ENCODE results near the gene TMEM168.
A peak's percentile ranks its signal among the peaks of the same experiment; 100 is the strongest.

Gene TMEM168

GRCh38 chr7:112763996-112764395 is 26.2 kb downstream of the TMEM168 start:
- H3K9me3 ChIP-seq (ENCODE audit: control extremely low read depth in 1 of 5, control insufficient read depth in 4 of 5, insufficient read depth in 2 of 5, low read depth in 1 of 5, low read length in 4 of 5) = no peaks in the 10 kb centered on the region
- no peak overlapping the region for H3K4me3 ChIP-seq (ENCODE audit: control insufficient read depth in 1 of 7, extremely low read depth in 1 of 7, insufficient read depth in 4 of 7, low read depth in 2 of 7, low read length in 6 of 7)
- H3K36me3 ChIP-seq (ENCODE audit: control insufficient read depth in 4 of 4, insufficient read depth in 4 of 4, low read length in 3 of 4) = peaks cover 0 to 7% (median 2%) of the 10 kb centered on the region in 4 experiments
- no peak overlapping the region for H3K27ac ChIP-seq (ENCODE audit: insufficient read depth in 1 of 2, low read depth in 1 of 2, low read length in 2 of 2, poor library complexity in 1 of 2, severe bottlenecking in 2 of 2)
- no peaks in the 10 kb centered on the region for H3K27me3 ChIP-seq (replicated peaks in 2 of 5; ENCODE audit: control insufficient read depth in 4 of 5, insufficient read depth in 5 of 5, low read length in 4 of 5)
- H3K4me1 ChIP-seq (ENCODE audit: control extremely low read depth in 1 of 4, control insufficient read depth in 4 of 4, insufficient read depth in 4 of 4, low read length in 3 of 4) = no peaks in the 10 kb centered on the region
- peak in 1 of 3 donors; percentile 4 for DNase-seq
- POLR2A ChIA-PET = no interaction called here
- CTCF ChIA-PET = no interaction called here

GRCh38 chr7:112763298-112763697 is 26.9 kb downstream of the TMEM168 start:
- Histone ChIP-seq H3K4me3 (ENCODE audit: control insufficient read depth in 1 of 7, extremely low read depth in 1 of 7, insufficient read depth in 4 of 7, low read depth in 2 of 7, low read length in 6 of 7) (no peak overlapping the region), H3K4me1 (ENCODE audit: control extremely low read depth in 1 of 4, control insufficient read depth in 4 of 4, insufficient read depth in 4 of 4, low read length in 3 of 4) (no peaks in the 10 kb centered on the region), H3K27ac (ENCODE audit: insufficient read depth in 1 of 2, low read depth in 1 of 2, low read length in 2 of 2, poor library complexity in 1 of 2, severe bottlenecking in 2 of 2) (no peak overlapping the region), H3K36me3 (ENCODE audit: control insufficient read depth in 4 of 4, insufficient read depth in 4 of 4, low read length in 3 of 4) (peaks cover 0 to 7% (median 2%) of the 10 kb centered on the region in 4 experiments), H3K9me3 (ENCODE audit: control extremely low read depth in 1 of 5, control insufficient read depth in 4 of 5, insufficient read depth in 2 of 5, low read depth in 1 of 5, low read length in 4 of 5) (no peaks in the 10 kb centered on the region), H3K27me3 (replicated peaks in 2 of 5; ENCODE audit: control insufficient read depth in 4 of 5, insufficient read depth in 5 of 5, low read length in 4 of 5) (no peaks in the 10 kb centered on the region)
- DNase-seq = no peak
- WGBS (ENCODE audit: insufficient coverage) = no CpG with 5 or more reads among the region's 3 CpGs
- POLR2A ChIA-PET = no interaction called here
- CTCF ChIA-PET = interaction anchor here (1.1 kb wide), 1 partner anchor 12 kb away, joined by 3 read pairs; no protein-coding TSS in a partner anchor

- no peak overlapping the region for H3K27ac ChIP-seq (ENCODE audit: insufficient read depth in 1 of 2, low read depth in 1 of 2, low read length in 2 of 2, poor library complexity in 1 of 2, severe bottlenecking in 2 of 2)
- no peaks in the 10 kb centered on the region for H3K36me3 ChIP-seq (ENCODE audit: control insufficient read depth in 4 of 4, insufficient read depth in 4 of 4, low read length in 3 of 4)
- CTCF ChIA-PET = interaction anchor here (0.9 kb wide), 1 partner anchor 20 kb away, joined by 3 read pairs; no protein-coding TSS in a partner anchor
- WGBS (ENCODE audit: insufficient coverage) = 100% methylated on average over 1 of the region's 3 CpGs
- no peak overlapping the region for H3K4me3 ChIP-seq (ENCODE audit: control insufficient read depth in 1 of 7, extremely low read depth in 1 of 7, insufficient read depth in 4 of 7, low read depth in 2 of 7, low read length in 6 of 7)
- no peaks in the 10 kb centered on the region for H3K27me3 ChIP-seq (replicated peaks in 2 of 5; ENCODE audit: control insufficient read depth in 4 of 5, insufficient read depth in 5 of 5, low read length in 4 of 5)
- POLR2A ChIA-PET = interaction anchor here (0.6 kb wide), 1 partner anchor 66 kb away, joined by 3 read pairs; no protein-coding TSS in a partner anchor
- DNase-seq = no peak
- H3K4me1 ChIP-seq (ENCODE audit: control extremely low read depth in 1 of 4, control insufficient read depth in 4 of 4, insufficient read depth in 4 of 4, low read length in 3 of 4) = no peaks in the 10 kb centered on the region
- no peaks in the 10 kb centered on the region for H3K9me3 ChIP-seq (ENCODE audit: control extremely low read depth in 1 of 5, control insufficient read depth in 4 of 5, insufficient read depth in 2 of 5, low read depth in 1 of 5, low read length in 4 of 5)
These were observed 30.3 kb downstream of the TMEM168 start for GRCh38 chr7:112759905-112760304.

GRCh38 chr7:112757337-112757736 is 32.9 kb downstream of the TMEM168 start:
- no peaks in the 10 kb centered on the region for H3K27me3 ChIP-seq (replicated peaks in 2 of 5; ENCODE audit: control insufficient read depth in 4 of 5, insufficient read depth in 5 of 5, low read length in 4 of 5)
- H3K36me3 ChIP-seq (ENCODE audit: control insufficient read depth in 4 of 4, insufficient read depth in 4 of 4, low read length in 3 of 4) = no peaks in the 10 kb centered on the region
- WGBS (ENCODE audit: insufficient coverage) = 95% methylated on average over 2 of the region's 2 CpGs
- no peak overlapping the region for H3K27ac ChIP-seq (ENCODE audit: insufficient read depth in 1 of 2, low read depth in 1 of 2, low read length in 2 of 2, poor library complexity in 1 of 2, severe bottlenecking in 2 of 2)
- DNase-seq = no peak
- H3K9me3 ChIP-seq (ENCODE audit: control extremely low read depth in 1 of 5, control insufficient read depth in 4 of 5, insufficient read depth in 2 of 5, low read depth in 1 of 5, low read length in 4 of 5) = no peaks in the 10 kb centered on the region
- ChIA-PET CTCF (no interaction called here), POLR2A (no interaction called here)
- H3K4me3 ChIP-seq (ENCODE audit: control insufficient read depth in 1 of 7, extremely low read depth in 1 of 7, insufficient read depth in 4 of 7, low read depth in 2 of 7, low read length in 6 of 7) = no peak overlapping the region
- no peaks in the 10 kb centered on the region for H3K4me1 ChIP-seq (ENCODE audit: control extremely low read depth in 1 of 4, control insufficient read depth in 4 of 4, insufficient read depth in 4 of 4, low read length in 3 of 4)

GRCh38 chr7:112753298-112753697 is 36.9 kb downstream of the TMEM168 start:
- ChIA-PET POLR2A (no interaction called here), CTCF (no interaction called here)
- H3K36me3 ChIP-seq (ENCODE audit: control insufficient read depth in 4 of 4, insufficient read depth in 4 of 4, low read length in 3 of 4) = no peaks in the 10 kb centered on the region

GRCh38 chr7:112752576-112752975 is 37.6 kb downstream of the TMEM168 start:
- CTCF ChIA-PET = no interaction called here

More at GRCh38 chr7:112753298-112753697, 36.9 kb downstream of the TMEM168 start:
- no peak overlapping the region for H3K4me3 ChIP-seq (ENCODE audit: control insufficient read depth in 1 of 7, extremely low read depth in 1 of 7, insufficient read depth in 4 of 7, low read depth in 2 of 7, low read length in 6 of 7)
- no peak overlapping the region for H3K27ac ChIP-seq (ENCODE audit: insufficient read depth in 1 of 2, low read depth in 1 of 2, low read length in 2 of 2, poor library complexity in 1 of 2, severe bottlenecking in 2 of 2)
- H3K27me3 ChIP-seq (replicated peaks in 2 of 5; ENCODE audit: control insufficient read depth in 4 of 5, insufficient read depth in 5 of 5, low read length in 4 of 5) = no peaks in the 10 kb centered on the region
- no peaks in the 10 kb centered on the region for H3K9me3 ChIP-seq (ENCODE audit: control extremely low read depth in 1 of 5, control insufficient read depth in 4 of 5, insufficient read depth in 2 of 5, low read depth in 1 of 5, low read length in 4 of 5)
- no peaks in the 10 kb centered on the region for H3K4me1 ChIP-seq (ENCODE audit: control extremely low read depth in 1 of 4, control insufficient read depth in 4 of 4, insufficient read depth in 4 of 4, low read length in 3 of 4)
- no peak for DNase-seq

GRCh38 chr7:112749775-112750174 is 40.4 kb downstream of the TMEM168 start:
- Histone ChIP-seq H3K9me3 (ENCODE audit: control extremely low read depth in 1 of 5, control insufficient read depth in 4 of 5, insufficient read depth in 2 of 5, low read depth in 1 of 5, low read length in 4 of 5) (no peaks in the 10 kb centered on the region), H3K4me3 (ENCODE audit: control insufficient read depth in 1 of 7, extremely low read depth in 1 of 7, insufficient read depth in 4 of 7, low read depth in 2 of 7, low read length in 6 of 7) (no peak overlapping the region), H3K27ac (ENCODE audit: insufficient read depth in 1 of 2, low read depth in 1 of 2, low read length in 2 of 2, poor library complexity in 1 of 2, severe bottlenecking in 2 of 2) (no peak overlapping the region), H3K4me1 (ENCODE audit: control extremely low read depth in 1 of 4, control insufficient read depth in 4 of 4, insufficient read depth in 4 of 4, low read length in 3 of 4) (no peaks in the 10 kb centered on the region), H3K27me3 (replicated peaks in 2 of 5; ENCODE audit: control insufficient read depth in 4 of 5, insufficient read depth in 5 of 5, low read length in 4 of 5) (no peaks in the 10 kb centered on the region), H3K36me3 (ENCODE audit: control insufficient read depth in 4 of 4, insufficient read depth in 4 of 4, low read length in 3 of 4) (no peaks in the 10 kb centered on the region)
- peak in 1 of 3 donors; percentile 11 for DNase-seq
- ChIA-PET CTCF (interaction anchor here (1.1 kb wide), 1 partner anchor 37 kb away, joined by 3 read pairs; no protein-coding TSS in a partner anchor), POLR2A (no interaction called here)
- WGBS (ENCODE audit: insufficient coverage) = 60% methylated on average over 1 of the region's 2 CpGs

More at GRCh38 chr7:112752576-112752975, 37.6 kb downstream of the TMEM168 start:
- no peak overlapping the region for H3K4me3 ChIP-seq (ENCODE audit: control insufficient read depth in 1 of 7, extremely low read depth in 1 of 7, insufficient read depth in 4 of 7, low read depth in 2 of 7, low read length in 6 of 7)
- H3K27me3 ChIP-seq (replicated peaks in 2 of 5; ENCODE audit: control insufficient read depth in 4 of 5, insufficient read depth in 5 of 5, low read length in 4 of 5) = no peaks in the 10 kb centered on the region
- POLR2A ChIA-PET = no interaction called here
- H3K27ac ChIP-seq (ENCODE audit: insufficient read depth in 1 of 2, low read depth in 1 of 2, low read length in 2 of 2, poor library complexity in 1 of 2, severe bottlenecking in 2 of 2) = no peak overlapping the region
- WGBS (ENCODE audit: insufficient coverage) = 88% methylated on average over 2 of the region's 3 CpGs
- no peaks in the 10 kb centered on the region for H3K9me3 ChIP-seq (ENCODE audit: control extremely low read depth in 1 of 5, control insufficient read depth in 4 of 5, insufficient read depth in 2 of 5, low read depth in 1 of 5, low read length in 4 of 5)
- no peak for DNase-seq
- no peaks in the 10 kb centered on the region for H3K4me1 ChIP-seq (ENCODE audit: control extremely low read depth in 1 of 4, control insufficient read depth in 4 of 4, insufficient read depth in 4 of 4, low read length in 3 of 4)
- no peaks in the 10 kb centered on the region for H3K36me3 ChIP-seq (ENCODE audit: control insufficient read depth in 4 of 4, insufficient read depth in 4 of 4, low read length in 3 of 4)
